ENCODE measurements around the gene ZNF638.
"Not testable (repeated sequence)": the region's sequence is repeated elsewhere in the genome, so short reads cannot be mapped to it uniquely, and the experiment has no call there.

The ZNF638 gene

DNA sequence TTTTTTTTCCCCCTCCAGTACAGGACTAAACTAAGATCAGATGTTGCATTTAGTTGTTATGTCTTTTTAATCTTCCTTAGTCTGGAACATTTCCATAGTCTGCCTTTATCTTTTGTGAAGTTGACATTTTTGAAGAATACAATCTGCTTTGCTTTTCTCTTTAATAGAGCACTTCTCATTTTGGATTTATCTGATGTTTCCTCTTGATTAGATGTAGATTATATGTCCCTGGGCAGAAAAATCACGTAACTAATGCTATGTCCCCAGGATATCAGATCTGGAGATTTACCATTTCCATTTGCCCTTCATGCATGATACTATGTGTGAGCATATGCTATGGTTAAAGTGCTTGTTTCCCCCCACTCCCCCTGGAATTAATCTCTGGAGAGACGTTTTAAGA is 6.2 kb downstream of the ZNF638 start:
- DNase-seq: no peak

DNA sequence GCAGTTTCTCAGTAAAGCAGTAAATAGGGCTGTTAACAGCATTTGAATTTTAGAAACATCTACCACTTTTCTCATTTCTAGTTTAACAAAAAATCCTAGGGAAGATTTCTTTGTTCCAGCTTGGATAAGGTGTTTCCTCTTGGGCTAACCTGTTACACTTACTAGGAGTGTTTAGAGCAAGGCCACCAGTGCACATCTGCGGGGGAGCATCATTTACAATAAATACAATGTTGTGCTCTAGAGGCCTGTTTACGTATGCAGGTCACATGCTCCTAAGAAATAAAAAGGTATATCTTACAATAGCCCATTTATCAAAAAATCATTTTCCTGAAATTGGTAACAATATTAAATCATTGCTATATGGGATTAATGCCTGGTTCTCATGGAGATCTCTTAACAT is 8.1 kb downstream of the ZNF638 start:
- DNase-seq: no peak

DNA sequence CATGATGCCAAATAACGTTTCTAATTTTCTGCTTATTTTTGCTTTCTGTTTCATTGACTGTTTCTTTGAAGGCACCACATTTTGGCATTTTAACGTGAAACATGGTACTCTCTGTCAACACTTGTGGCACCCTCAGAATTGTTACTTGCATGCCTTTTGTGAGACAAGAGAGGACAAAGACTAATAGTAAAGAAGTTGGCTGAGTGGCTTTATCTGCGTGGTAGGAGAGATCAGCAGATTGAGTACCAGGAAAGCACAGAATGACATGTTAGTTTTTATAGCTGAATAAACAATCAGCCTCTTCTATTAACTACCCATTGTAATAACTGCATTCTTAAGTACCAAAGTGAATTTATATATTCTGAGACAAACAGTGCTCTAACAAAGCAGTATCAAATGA is 8.6 kb downstream of the ZNF638 start:
- no peak for DNase-seq

DNA sequence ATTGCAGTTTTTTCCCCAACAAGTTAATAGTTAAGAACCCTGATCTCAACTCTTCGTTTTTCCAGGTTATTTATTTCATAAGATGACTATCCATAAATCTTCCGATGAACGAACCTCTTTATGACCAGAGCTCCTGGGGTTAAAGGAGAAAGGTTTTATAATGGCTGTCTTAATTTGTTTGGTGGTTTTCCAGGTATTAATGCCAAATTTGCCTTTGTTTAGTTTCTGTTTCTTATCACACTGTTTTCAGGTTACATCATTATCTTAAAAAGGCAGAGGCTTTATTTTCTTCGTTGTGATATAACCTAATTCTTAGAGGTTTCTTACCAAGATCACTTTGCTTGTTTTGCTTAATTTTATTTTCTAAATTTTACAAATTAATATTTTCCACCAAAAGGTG is 10.1 kb downstream of the ZNF638 start:
- DNase-seq: no peak

GRCh38 chr2:71346065-71346464 is 14.5 kb downstream of the ZNF638 start:
- DNase-seq: no peak

DNA sequence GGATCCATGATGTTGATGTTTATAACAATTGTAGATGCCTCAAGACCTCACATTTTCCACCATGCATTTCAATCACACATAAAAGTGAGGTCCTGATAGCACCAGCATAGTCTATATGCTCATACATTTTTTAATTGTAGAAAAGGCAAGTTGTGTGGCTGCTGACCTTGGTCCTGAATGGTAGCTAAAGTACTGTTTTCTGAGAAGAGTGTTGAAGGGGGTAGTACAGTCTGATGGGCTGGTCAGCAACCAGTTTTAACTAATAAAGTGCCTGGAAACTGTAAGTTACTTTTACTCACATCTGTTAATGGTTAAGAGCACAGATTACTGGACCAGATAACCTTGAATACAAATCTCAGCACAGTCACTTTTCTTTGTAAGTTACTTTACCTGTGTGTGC is 15.9 kb downstream of the ZNF638 start:
- DNase-seq: no peak

DNA sequence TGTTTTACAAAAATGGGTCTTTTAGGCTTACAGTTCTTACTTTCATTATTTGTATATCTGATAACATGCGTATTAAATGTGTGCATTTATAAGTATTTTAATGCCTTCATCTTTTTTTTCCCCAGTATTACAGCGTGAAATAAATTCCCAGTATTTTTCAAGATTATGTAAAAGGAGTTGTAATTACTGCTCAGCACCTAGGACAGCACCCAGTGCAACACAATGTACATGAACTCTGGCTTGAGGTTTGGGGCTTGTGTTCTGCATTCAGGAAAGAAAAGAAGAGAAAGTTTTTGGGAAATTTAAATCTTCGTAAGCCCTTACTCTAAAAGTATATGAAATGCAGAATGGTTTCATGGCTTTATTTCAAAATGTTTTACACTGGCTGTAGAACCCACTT is 16.7 kb downstream of the ZNF638 start:
- DNase-seq: no peak

DNA sequence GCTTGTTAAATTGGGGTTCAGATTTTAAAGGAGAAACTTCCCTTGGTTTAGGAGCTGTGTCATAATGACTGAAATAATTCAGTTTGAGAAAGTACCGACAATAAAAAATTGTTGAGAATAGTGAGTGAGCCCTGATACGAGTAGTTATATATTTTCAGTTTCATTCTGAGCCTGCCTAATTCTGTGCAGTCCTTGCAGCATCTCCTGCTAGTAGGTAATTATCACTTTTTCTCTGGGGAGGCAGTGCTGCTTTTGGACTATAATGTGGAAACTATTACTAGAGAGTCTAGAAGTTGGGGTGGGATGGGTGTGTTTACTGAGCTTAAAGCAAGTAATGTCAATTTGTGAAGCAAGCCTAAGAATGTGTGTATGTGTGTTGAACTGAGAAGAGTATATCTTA is 21.7 kb downstream of the ZNF638 start:
- DNase-seq: no peak

- DNase-seq: no peak
Measured at GRCh38 chr2:71358931-71359671, 27.5 kb downstream of the ZNF638 start.

DNA sequence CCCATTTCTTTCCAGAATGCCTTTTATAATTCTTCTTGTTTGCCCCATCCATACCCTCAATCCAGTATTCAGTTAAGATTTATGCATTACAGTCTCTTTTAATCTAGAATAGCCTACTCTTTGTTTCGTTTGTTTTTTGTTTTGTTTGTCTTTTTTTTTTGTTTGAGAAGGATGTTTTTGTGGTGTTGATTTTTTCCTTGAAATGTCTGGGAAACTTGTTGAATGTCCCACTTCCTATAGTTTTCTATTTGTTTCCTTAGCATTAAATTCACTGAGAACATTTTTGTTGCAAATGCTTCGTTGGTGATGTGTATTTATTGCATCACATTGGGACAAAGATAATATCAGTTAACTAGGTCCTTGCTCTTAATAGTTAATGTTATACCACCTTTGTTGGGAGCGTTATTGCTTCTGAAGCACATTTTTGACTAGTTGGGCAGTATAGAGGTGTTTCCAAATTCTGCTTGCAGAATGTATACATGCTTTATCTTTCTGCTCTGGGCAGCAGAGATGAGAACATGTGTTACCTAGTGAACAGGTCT is 28.9 kb downstream of the ZNF638 start:
- DNase-seq: no peak

DNA sequence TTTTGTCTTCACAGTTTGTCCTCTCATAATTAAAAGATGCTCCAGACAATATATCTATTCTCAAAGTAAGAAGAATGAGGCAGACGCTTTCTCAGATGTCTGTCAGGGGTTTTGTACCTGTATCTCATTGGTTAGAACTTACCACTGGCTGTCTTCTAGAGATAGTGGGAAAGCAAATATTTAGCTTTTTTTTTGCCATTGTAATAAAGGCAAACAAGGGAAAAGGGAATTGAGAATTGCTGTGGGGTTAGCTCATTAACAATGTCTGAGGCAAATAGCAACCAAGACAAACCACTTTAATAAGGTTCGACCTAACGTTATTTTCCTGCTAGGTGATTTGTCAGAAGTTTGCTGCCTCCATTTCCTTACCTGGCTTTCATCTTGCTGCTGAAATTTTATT is 30.0 kb downstream of the ZNF638 start:
- no peak for DNase-seq

DNA sequence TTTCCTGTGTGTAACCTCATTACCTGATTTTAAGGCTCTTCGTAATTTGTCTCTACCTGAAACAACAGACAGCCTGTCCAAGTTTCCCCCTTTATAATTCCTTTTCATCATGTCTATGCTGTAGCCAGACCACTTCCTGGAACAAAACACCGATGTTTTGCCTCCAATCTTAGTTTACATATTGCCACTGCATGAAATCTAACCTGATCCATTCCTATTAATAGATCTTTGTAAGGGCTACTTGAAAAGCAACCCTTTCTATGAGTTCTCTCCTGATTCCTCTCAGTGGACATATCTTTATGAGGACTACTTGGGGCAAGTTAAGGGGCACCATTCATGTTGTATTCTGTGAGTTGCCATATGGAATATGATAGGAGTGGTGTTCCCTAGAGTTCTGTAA is 30.9 kb downstream of the ZNF638 start:
- DNase-seq: no peak

DNA sequence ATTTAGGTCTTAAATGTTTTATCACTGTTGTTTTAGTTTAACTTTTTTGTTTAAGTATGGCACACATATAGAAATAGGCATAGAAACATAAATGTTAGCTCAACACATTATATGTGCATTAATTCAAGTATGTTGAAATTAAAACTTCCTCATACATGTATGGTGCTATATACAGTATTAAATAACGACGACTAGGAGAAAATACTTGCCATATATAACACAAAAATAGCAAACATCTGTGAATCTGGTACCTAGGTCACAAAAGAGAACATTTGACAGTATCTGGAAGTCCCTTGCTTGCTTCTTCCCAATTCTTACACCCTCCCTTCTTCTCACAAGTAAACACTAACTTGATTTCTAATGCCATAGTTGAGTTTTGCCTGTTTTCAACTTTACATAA is 38.4 kb downstream of the ZNF638 start:
- no peak for DNase-seq

DNA sequence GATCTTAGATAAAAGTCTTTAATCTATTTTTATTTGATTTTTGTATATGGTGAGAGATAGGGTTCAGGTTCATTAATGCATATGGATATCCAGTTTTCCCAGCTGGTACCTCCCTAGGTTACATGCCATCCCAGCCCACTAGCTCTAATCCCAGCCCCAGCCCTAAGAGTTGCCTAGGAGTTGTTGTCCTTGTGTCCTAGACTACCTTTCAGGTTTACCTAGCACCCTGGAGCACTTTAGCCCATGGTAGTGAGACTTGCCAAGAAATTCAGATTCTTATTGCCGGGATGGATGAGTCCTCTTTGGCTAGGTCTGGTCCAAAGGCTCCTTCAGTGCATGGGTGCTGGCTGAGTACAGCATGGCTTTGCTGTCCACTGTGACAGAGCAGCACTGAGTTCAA is 40.5 kb downstream of the ZNF638 start:
- DNase-seq: no peak

GRCh38 chr2:71379086-71379485 is 47.5 kb downstream of the ZNF638 start:
- DNase-seq: no peak

GRCh38 chr2:71380665-71381064 is 49.1 kb downstream of the ZNF638 start:
- no peak for DNase-seq

GRCh38 chr2:71385012-71385411 is 53.4 kb downstream of the ZNF638 start:
- DNase-seq: no peak

GRCh38 chr2:71388214-71388613 is 56.6 kb downstream of the ZNF638 start:
- DNase-seq: no peak

DNA sequence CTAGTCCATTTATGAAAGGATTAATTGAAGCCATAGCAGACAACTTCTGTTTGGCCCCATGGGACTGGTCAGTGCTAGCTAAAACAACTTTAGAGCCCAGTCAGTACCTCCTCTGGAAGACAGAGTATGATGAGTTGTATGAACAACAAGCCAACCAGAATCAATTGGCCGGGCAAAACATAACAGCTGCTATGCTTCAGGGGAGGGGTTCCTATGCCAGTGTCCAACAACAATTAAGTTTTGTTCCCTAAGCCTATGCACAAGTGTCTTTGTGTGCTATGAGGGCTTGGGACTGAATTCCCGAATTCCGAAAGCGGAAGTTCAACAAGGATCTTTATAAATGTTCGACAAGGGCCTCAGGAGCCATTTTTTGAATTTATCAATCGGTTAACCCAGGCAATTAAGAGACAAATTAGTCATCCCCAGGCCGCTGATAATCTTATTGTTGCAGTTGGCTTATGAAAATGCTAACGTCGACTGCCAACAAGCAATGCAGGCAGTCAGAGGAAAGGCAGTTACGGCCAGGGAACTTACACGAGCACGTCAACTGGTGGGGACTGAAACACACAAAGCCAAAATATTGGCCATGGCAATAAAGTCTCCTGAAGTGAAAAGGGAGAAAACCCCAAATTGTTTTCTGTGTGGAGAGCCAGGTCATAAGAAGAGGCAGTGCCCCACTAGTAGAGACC is 57.9 kb downstream of the ZNF638 start:
- no peak for DNase-seq

GRCh38 chr2:71393216-71393615 is 61.6 kb downstream of the ZNF638 start:
- no peak for DNase-seq

GRCh38 chr2:71395471-71395870 is 63.9 kb downstream of the ZNF638 start:
- DNase-seq: no peak

DNA sequence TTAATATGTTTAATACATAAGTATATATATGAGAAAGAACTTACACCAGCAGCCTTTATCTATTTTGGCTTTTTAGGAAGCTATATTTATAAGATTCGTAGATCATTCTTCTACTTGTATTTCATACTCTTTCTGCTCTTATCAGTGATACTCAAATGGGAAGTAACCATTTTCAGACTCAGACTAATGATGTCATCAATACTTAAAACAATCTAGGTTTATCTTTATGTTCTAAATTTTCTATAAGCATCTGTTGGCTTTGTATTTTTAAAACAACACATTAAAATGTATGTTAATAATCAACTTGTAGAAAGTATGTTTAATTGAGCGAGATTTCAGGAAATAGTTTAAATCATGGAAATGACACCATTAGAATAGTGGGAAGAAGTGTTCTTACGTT is 70.8 kb downstream of the ZNF638 start:
- DNase-seq: no peak

- DNase-seq: no peak
Measured at GRCh38 chr2:71409611-71410010, 78.0 kb downstream of the ZNF638 start.

GRCh38 chr2:71410696-71411095 is 79.1 kb downstream of the ZNF638 start:
- DNase-seq: no peak

- DNase-seq: not testable (repeated sequence)
Measured at GRCh38 chr2:71416866-71417265, 85.3 kb downstream of the ZNF638 start.

Data from effector CD8-positive, alpha-beta T cell (primary cell).